Measurements from ENCODE around the gene NAB2.
"Not testable (repeated sequence)": the region's sequence is repeated elsewhere in the genome, so short reads cannot be mapped to it uniquely, and the experiment has no call there.

NAB2 gene

GRCh38 chr12:57088354-57089270 lies at the start of gene NAB2:
NAB2 (plus strand) TSS chr12:57089114; CDS start chr12:57089272, 158 bp downstream.
- peak; percentile 86 to 88 for DNase-seq

GRCh38 chr12:57040211-57040610 lies 48.7 kb upstream of the NAB2 start:
- no peak for DNase-seq

GRCh38 chr12:57040750-57041149 lies 48.2 kb upstream of the NAB2 start:
- DNase-seq = no peak

- DNase-seq = no peak
Measured at GRCh38 chr12:57042695-57043094, 46.2 kb upstream of the NAB2 start.

GRCh38 chr12:57044468-57044867 lies 44.4 kb upstream of the NAB2 start:
- DNase-seq = no peak

GRCh38 chr12:57044889-57045288 lies 44.0 kb upstream of the NAB2 start:
- DNase-seq = no peak

- peak; percentile 36 to 60 for DNase-seq
Measured at GRCh38 chr12:57046086-57046791, 42.7 kb upstream of the NAB2 start.

GRCh38 chr12:57046947-57047890 lies 41.7 kb upstream of the NAB2 start:
- peak; percentile 38 to 56 for DNase-seq

GRCh38 chr12:57047981-57048380 lies 40.9 kb upstream of the NAB2 start:
- no peak for DNase-seq

- DNase-seq = peak; percentile 33 to 42
Measured at GRCh38 chr12:57048423-57049118, 40.3 kb upstream of the NAB2 start.

- DNase-seq = peak in 1 of 2 donors; percentile 20
Measured at GRCh38 chr12:57049119-57049446, 39.8 kb upstream of the NAB2 start.

- no peak for DNase-seq
Measured at GRCh38 chr12:57049890-57050289, 39.0 kb upstream of the NAB2 start, which contains the start of gene MYO1A. MYO1A (minus strand) TSS chr12:57050129; CDS start chr12:57048323, 1,806 bp downstream.

- no peak for DNase-seq
Measured at GRCh38 chr12:57051011-57051410, 37.9 kb upstream of the NAB2 start.

GRCh38 chr12:57053146-57053545 lies 35.8 kb upstream of the NAB2 start:
- DNase-seq = not testable (repeated sequence)

GRCh38 chr12:57053901-57054300 lies 35.0 kb upstream of the NAB2 start:
- DNase-seq = not testable (repeated sequence)

- peak; percentile 93 to 95 for DNase-seq
Measured at GRCh38 chr12:57055824-57056223, 33.1 kb upstream of the NAB2 start.

- DNase-seq = no peak
Measured at GRCh38 chr12:57057067-57057751, 31.7 kb upstream of the NAB2 start.

GRCh38 chr12:57058454-57058853 lies 30.5 kb upstream of the NAB2 start:
- no peak for DNase-seq

- DNase-seq = peak; percentile 93 to 96
Measured at GRCh38 chr12:57063991-57064685, 24.8 kb upstream of the NAB2 start.

- no peak for DNase-seq
Measured at GRCh38 chr12:57066245-57066644, 22.7 kb upstream of the NAB2 start.

- DNase-seq = peak; percentile 96
Measured at GRCh38 chr12:57069523-57069922, 19.4 kb upstream of the NAB2 start.
